NT2/D1 (cell line): Measurements from ENCODE around the gene KSR1.

Source experiments
- SUZ12 ChIP-seq: IDR thresholded peaks from 2 replicates; pipeline ENCODE4 v1.6.1; 2011; ENCODE audit not compliant: insufficient read length, insufficient read depth; ENCODE audit errors: extremely low read depth
- YY1 ChIP-seq: IDR thresholded peaks from 2 replicates; pipeline ENCODE4 v1.6.1; 2011; ENCODE audit not compliant: insufficient read length, insufficient read depth
- ZNF274 ChIP-seq: IDR thresholded peaks from 2 replicates; pipeline ENCODE4 v1.6.1; 2011; ENCODE audit warnings: mild to moderate bottlenecking, low read depth, low read length

DNA sequence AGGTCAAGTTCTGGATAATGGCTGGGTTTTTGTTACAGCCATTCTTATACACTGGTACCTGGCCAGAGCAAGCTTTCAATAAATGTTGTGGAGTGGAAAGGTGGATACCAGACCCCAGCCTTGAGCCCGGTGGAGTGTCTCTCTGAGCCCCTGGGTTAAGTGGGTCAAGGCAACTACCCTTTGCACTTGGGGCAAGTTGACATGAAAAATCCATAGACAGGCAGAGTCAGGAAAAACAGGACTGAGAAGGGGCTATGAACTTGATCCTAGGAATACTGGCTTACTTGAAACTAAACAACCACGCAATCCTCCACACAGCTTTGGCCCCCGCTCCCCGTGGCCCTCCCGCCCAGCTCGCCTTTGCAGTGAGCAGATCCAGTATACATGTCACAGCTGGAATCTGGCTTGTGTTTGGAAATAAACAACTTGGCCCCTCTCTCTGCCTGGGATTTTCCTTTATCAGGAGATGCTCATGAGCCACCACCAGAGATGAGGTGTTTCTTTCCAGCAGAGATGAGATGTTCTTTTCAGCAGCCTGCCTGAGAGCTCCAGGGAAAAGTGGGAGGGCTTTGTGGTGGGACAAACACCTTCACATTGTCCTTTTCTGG lies 65.9 kb downstream of the KSR1 start:
- no peak for TF ChIP-seq SUZ12
- no peak for TF ChIP-seq ZNF274
- TF ChIP-seq YY1, result no peak
